Upper lobe of right lung (tissue), 1 donor: ENCODE measurements around the gene ARSB. TPM values are rescaled to one million over a fixed set of nuclear protein-coding genes. Genes with fewer than 3 reads are reported as not detected.
A peak's percentile ranks its signal among the peaks of the same experiment; 100 is the strongest.

Experiments used
- ATAC-seq: fragments of 200-7000 bp; cut with Tn5 transposase; one replicate; pipeline ENCODE4 v1.9.1; 2020; ENCODE audit warnings: mild to moderate bottlenecking, moderate library complexity
- DNase-seq: peaks from one replicate; pipeline ENCODE4 v3.0.0-alpha.2; 2020
- H3K27ac ChIP-seq: fragments of 200-600 bp; one replicate; pipeline ENCODE4 v1.8.0; 2022
- H3K27me3 ChIP-seq: fragments of 200-600 bp; one replicate; pipeline ENCODE4 v1.8.0; 2022; ENCODE audit warnings: mild to moderate bottlenecking
- H3K36me3 ChIP-seq: fragments of 200-600 bp; one replicate; pipeline ENCODE4 v1.8.0; 2022
- H3K4me1 ChIP-seq: fragments of 200-600 bp; one replicate; pipeline ENCODE4 v1.8.0; 2022
- H3K4me3 ChIP-seq: fragments of 200-600 bp; one replicate; pipeline ENCODE4 v1.8.0; 2022; ENCODE audit warnings: mild to moderate bottlenecking
- H3K9me3 ChIP-seq: fragments of 200-600 bp; one replicate; pipeline ENCODE4 v1.8.0; 2022
- intact Hi-C: fragments of 100-400 bp; cut with DNase I; formaldehyde crosslinking; loops from one replicate; pipeline ENCODE4 v1.11.0; 2022
- total RNA-seq: library from RNA; stranded (reverse); fragmentation: NEBNext Ultra II Directional; extraction: Animal tissue kit (Norgen Biotek cat#: 25700); gene quantifications from one replicate; pipeline ENCODE4 v1.2.1, GENCODE V29; 2021
- TF ChIP-seq, protein P1 (sequence below): fragments of 200-600 bp; IDR thresholded peaks from one replicate; pipeline ENCODE4 v1.8.0; 2022; ENCODE audit warnings: antibody characterized with exemption
- donor health status: DM: no; HTN: yes; CAD: no; lungs with severe emphysema.

The ARSB gene
- total RNA-seq, 1 donor from 2014 or later = 15.8 TPM

DNA sequence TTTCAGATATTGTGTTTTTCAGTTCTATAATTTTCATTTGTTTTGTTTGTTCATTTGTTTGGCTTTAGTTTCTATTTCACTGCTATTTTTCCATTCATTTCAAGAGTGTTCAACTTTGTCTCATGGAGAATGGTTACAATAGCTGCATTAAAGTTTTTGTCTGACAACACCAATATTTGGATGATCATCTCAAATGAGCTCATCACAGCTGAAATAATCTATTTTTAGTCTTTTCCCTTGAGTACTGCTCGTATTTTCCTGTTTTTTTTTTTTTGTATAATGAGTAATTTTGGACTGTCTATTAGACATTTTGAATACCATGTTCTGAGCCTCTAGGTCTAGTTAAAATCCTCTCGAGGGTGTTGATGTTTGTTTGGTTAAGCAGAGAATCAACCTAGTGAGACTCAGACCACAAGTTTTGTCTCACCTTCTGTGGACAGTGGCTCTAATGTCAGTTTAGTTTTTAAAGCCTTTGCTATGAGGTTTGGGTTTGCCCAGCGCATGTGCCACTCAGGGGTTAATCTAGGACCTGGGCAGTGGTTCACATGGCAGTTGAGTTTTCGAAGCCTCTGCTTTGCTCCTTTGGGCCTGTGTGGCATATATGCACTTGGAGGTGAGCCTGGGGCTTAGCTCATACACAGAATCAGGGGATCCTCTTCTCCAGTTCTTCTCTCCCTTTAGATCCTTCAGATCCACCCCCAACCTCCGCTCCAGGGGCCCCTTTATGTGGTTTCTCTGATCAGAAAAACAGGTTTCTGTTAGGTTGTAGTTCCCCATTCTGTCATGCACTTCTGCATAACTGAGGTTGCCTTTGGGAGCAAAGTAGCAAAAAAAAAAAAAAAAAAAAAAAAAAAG, 79.8 kb downstream of the ARSB start:
- Histone ChIP-seq H3K27me3 (no peaks in the 10 kb centered on the region), H3K9me3 (no peaks in the 10 kb centered on the region), H3K4me3 (no peak overlapping the region), H3K4me1 (peaks cover 19% of the 10 kb centered on the region), H3K36me3 (no peaks in the 10 kb centered on the region), H3K27ac (no peak overlapping the region)
- ATAC-seq (no peak), DNase-seq (no peak)
- TF ChIP-seq, protein P1, sequence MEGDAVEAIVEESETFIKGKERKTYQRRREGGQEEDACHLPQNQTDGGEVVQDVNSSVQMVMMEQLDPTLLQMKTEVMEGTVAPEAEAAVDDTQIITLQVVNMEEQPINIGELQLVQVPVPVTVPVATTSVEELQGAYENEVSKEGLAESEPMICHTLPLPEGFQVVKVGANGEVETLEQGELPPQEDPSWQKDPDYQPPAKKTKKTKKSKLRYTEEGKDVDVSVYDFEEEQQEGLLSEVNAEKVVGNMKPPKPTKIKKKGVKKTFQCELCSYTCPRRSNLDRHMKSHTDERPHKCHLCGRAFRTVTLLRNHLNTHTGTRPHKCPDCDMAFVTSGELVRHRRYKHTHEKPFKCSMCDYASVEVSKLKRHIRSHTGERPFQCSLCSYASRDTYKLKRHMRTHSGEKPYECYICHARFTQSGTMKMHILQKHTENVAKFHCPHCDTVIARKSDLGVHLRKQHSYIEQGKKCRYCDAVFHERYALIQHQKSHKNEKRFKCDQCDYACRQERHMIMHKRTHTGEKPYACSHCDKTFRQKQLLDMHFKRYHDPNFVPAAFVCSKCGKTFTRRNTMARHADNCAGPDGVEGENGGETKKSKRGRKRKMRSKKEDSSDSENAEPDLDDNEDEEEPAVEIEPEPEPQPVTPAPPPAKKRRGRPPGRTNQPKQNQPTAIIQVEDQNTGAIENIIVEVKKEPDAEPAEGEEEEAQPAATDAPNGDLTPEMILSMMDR = no peak
- intact Hi-C loops = no loop called here

DNA sequence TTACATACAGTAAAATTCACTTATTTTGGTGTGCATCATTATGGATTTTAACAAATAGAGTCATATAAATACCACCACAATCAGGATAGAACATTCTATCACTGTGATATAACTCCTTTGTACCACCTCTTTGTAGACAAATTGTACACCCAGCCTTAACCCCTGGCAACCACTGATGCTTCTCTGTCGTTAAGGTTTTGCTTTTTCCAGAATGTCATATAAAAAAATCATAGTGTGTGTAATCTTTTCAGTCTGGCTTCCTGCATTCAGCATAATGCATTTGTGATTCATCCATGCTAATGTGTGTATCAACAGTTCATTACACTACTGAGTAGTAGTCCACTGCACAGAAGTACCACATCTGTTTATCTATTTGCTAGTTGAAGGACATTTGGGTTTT, 81.2 kb downstream of the ARSB start:
- DNase-seq (no peak), ATAC-seq (no peak)
- H3K4me3 ChIP-seq = no peak overlapping the region
- intact Hi-C loops = no loop called here
- TF ChIP-seq, protein P1 = no peak
- peaks cover 15% of the 10 kb centered on the region for H3K4me1 ChIP-seq
- no peaks in the 10 kb centered on the region for H3K36me3 ChIP-seq
- H3K27me3 ChIP-seq = no peaks in the 10 kb centered on the region
- H3K27ac ChIP-seq = no peak overlapping the region
- no peaks in the 10 kb centered on the region for H3K9me3 ChIP-seq

DNA sequence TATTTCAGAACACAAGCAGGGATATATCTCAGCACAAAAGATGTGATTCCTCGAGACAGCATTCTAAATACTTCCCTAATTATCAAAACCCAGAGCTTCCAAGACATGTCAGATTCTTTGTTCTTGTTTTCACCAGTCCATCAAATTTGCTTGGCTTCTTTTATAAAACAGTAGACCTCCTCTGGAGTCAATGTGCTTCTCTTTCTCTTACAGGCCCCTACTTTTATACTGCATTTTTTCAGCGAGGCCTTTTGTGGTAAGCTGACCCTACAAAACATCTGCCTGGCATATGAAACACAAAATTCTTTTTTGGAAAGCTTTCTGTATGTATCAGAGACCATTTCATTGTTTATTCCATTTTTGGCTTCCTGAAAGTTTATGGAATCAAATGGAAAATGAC, 81.8 kb downstream of the ARSB start:
- H3K9me3 ChIP-seq = no peaks in the 10 kb centered on the region
- no peaks in the 10 kb centered on the region for H3K27me3 ChIP-seq
- peaks cover 10% of the 10 kb centered on the region for H3K4me1 ChIP-seq
- DNase-seq (no peak), ATAC-seq (no peak)
- TF ChIP-seq, protein P1 = no peak
- no peak overlapping the region for H3K27ac ChIP-seq
- H3K36me3 ChIP-seq = no peaks in the 10 kb centered on the region
- intact Hi-C loops = no loop called here
- H3K4me3 ChIP-seq = no peak overlapping the region

DNA sequence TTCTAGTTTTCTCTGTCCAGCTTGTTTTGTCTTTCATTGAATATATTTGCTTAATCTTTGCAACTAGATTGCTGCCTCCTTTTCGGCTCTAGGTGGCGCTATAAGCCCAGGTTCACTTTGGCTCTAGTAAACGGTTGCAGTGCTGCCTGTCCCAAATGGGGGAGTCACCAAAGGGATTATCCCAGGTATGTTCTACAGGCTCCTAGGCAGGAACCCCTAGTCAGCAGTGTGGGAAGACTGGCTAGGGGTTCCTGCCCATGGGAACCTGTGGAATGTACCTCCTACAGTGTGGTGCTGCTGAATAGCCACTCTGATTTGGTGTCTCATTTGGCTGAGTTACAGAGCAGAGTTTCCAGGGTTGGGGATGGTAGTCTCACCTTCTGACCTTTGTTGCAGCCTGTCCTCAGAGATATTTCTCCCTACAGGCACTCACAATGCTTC, 85.2 kb downstream of the ARSB start:
- Histone ChIP-seq H3K9me3 (no peaks in the 10 kb centered on the region), H3K36me3 (no peaks in the 10 kb centered on the region), H3K27me3 (no peaks in the 10 kb centered on the region), H3K4me1 (no peaks in the 10 kb centered on the region), H3K4me3 (no peak overlapping the region), H3K27ac (no peak overlapping the region)
- TF ChIP-seq, protein P1 = peak; percentile 68
- DNase-seq (no peak), ATAC-seq (peak; percentile 78)
- intact Hi-C loops = no loop called here

DNA sequence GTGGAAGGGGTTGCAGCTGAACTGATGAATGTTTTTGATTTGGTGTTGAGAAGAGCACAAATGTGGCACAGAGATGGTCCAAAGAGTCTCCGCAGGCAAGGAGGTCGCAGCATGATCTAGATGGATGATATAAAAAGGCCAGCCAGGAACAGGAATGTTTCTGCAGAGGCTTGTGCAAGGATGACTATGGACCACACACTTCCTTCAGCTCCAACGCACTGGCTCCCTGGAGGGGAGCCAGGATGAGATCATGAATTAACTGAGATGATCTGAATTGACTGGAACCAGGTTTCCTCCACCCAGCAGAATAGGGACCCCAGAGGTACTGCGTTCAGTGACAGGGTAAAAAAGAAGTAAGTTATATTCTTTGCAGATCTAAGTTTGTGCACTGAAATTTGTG, 89.0 kb downstream of the ARSB start:
- intact Hi-C loops = no loop called here
- TF ChIP-seq, protein P1 = no peak
- DNase-seq = no peak
- Histone ChIP-seq H3K36me3 (no peaks in the 10 kb centered on the region), H3K27me3 (no peaks in the 10 kb centered on the region), H3K27ac (no peak overlapping the region), H3K9me3 (no peaks in the 10 kb centered on the region), H3K4me3 (no peak overlapping the region), H3K4me1 (peaks cover 6% of the 10 kb centered on the region)
- ATAC-seq = peak; percentile 68
